ENCODE results near the gene S100A2.

DNA sequence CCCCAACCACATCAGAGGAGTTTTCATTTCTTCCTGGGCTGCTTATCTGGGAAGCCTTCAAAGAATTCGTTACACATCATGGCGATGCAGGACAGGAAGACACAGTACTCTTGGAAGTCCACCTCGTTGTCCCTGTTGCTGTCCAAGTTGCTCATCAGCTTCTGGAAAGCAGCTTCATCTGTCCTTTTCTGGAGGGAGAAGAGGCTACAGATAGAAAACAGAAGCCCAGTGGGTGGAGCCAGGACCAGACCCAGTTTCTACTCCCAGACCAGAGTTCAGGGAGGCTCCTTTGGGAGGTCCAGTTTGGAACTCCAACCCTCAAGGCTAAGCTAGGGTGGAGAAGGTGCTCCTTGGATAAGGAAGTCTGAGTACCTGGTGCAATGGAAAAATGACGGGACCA lies 21.9 kb downstream of the S100A2 start:
- TF ChIP-seq EZH2 (IDR thresholded peaks at IDR 0.05; ENCODE audit: low read depth, unreplicated experiment) (no peak), POLR2AphosphoS5 (IDR thresholded peaks at IDR 0.05; ENCODE audit: low read depth) (no peak), NANOG (IDR thresholded peaks at IDR 0.05; ENCODE audit: borderline replicate concordance) (no peak), JUNB (IDR thresholded peaks at IDR 0.05; ENCODE audit: unreplicated experiment) (no peak), CREB1 (CRISPR knock-in tag; IDR thresholded peaks at IDR 0.05; ENCODE audit: low read depth) (no peak)
- TF ChIP-seq, protein P1, sequence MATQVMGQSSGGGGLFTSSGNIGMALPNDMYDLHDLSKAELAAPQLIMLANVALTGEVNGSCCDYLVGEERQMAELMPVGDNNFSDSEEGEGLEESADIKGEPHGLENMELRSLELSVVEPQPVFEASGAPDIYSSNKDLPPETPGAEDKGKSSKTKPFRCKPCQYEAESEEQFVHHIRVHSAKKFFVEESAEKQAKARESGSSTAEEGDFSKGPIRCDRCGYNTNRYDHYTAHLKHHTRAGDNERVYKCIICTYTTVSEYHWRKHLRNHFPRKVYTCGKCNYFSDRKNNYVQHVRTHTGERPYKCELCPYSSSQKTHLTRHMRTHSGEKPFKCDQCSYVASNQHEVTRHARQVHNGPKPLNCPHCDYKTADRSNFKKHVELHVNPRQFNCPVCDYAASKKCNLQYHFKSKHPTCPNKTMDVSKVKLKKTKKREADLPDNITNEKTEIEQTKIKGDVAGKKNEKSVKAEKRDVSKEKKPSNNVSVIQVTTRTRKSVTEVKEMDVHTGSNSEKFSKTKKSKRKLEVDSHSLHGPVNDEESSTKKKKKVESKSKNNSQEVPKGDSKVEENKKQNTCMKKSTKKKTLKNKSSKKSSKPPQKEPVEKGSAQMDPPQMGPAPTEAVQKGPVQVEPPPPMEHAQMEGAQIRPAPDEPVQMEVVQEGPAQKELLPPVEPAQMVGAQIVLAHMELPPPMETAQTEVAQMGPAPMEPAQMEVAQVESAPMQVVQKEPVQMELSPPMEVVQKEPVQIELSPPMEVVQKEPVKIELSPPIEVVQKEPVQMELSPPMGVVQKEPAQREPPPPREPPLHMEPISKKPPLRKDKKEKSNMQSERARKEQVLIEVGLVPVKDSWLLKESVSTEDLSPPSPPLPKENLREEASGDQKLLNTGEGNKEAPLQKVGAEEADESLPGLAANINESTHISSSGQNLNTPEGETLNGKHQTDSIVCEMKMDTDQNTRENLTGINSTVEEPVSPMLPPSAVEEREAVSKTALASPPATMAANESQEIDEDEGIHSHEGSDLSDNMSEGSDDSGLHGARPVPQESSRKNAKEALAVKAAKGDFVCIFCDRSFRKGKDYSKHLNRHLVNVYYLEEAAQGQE (IDR thresholded peaks at IDR 0.05; ENCODE audit: unreplicated experiment): no peak
- TF ChIP-seq, protein P2, sequence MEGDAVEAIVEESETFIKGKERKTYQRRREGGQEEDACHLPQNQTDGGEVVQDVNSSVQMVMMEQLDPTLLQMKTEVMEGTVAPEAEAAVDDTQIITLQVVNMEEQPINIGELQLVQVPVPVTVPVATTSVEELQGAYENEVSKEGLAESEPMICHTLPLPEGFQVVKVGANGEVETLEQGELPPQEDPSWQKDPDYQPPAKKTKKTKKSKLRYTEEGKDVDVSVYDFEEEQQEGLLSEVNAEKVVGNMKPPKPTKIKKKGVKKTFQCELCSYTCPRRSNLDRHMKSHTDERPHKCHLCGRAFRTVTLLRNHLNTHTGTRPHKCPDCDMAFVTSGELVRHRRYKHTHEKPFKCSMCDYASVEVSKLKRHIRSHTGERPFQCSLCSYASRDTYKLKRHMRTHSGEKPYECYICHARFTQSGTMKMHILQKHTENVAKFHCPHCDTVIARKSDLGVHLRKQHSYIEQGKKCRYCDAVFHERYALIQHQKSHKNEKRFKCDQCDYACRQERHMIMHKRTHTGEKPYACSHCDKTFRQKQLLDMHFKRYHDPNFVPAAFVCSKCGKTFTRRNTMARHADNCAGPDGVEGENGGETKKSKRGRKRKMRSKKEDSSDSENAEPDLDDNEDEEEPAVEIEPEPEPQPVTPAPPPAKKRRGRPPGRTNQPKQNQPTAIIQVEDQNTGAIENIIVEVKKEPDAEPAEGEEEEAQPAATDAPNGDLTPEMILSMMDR (conservative IDR thresholded peaks at IDR 0.05; ENCODE audit: low read depth in 2 of 2): no peak

Measured in GM23338 (cell line).